HepG2 (cell line): ENCODE data around the gene EPB41L1. TPM values are rescaled to one million over a fixed set of nuclear protein-coding genes. Genes with fewer than 3 reads are reported as not detected.

Source experiments
- ATF3 ChIP-seq: sonication (generic); formaldehyde crosslinking; IDR thresholded peaks from 2 replicates; pipeline ENCODE4 v1.4.0; 2020; ENCODE audit warnings: missing genetic modification reagents
- CBX1 ChIP-seq: IDR thresholded peaks from one replicate; pipeline ENCODE4 v1.6.1; 2016; ENCODE audit warnings: antibody characterized with exemption, low read depth
- CC2D1A ChIP-seq: sonication (generic); formaldehyde crosslinking; IDR thresholded peaks from 2 replicates; pipeline ENCODE4 v1.8.1; 2023; ENCODE audit warnings: mild to moderate bottlenecking, missing genetic modification reagents
- DNMT1 ChIP-seq: sonication (generic); formaldehyde crosslinking; IDR thresholded peaks from 2 replicates; pipeline ENCODE4 v1.5.1; 2020; ENCODE audit warnings: mild to moderate bottlenecking, missing genetic modification reagents
- ELF1 ChIP-seq: sonication (generic); formaldehyde crosslinking; IDR thresholded peaks from 2 replicates; pipeline ENCODE4 v1.4.0; 2020; ENCODE audit warnings: missing genetic modification reagents
- ETV5 ChIP-seq: IDR thresholded peaks from 2 replicates; pipeline ENCODE4 v1.6.1; 2018; ENCODE audit warnings: missing biosample characterization, missing genetic modification reagents, inconsistent platforms, borderline replicate concordance
- FLYWCH1 ChIP-seq: sonication (generic); formaldehyde crosslinking; IDR thresholded peaks from 2 replicates; pipeline ENCODE4 v1.8.1; 2023; ENCODE audit warnings: mild to moderate bottlenecking, missing genetic modification reagents
- HBP1 ChIP-seq: IDR thresholded peaks from 2 replicates; pipeline ENCODE4 v1.6.1; 2016; ENCODE audit warnings: low read depth, control low read depth
- KDM1A ChIP-seq: IDR thresholded peaks from 2 replicates; pipeline ENCODE4 v1.6.1; 2016; ENCODE audit warnings: missing compliant biosample characterization
- MIXL1 ChIP-seq: IDR thresholded peaks from 2 replicates; pipeline ENCODE4 v1.6.1; 2016
- MXD4 ChIP-seq: IDR thresholded peaks from 2 replicates; pipeline ENCODE4 v1.6.1; 2016; ENCODE audit warnings: mild to moderate bottlenecking, missing biosample characterization, missing genetic modification reagents
- NCOA1 ChIP-seq: sonication (generic); formaldehyde crosslinking; IDR thresholded peaks from 2 replicates; pipeline ENCODE4 v1.9.0; 2021; ENCODE audit warnings: missing genetic modification reagents
- NFE2L2 ChIP-seq: fragments of 150-350 bp; IDR thresholded peaks from 2 replicates; pipeline ENCODE4 v1.6.1; 2014; ENCODE audit warnings: low read length
- NR2F6 ChIP-seq, 2 experiments: IDR thresholded peaks; 2 replicates each; pipeline ENCODE4 v1.6.1; 2016; ENCODE audit warnings: antibody characterized with exemption in 1 of 2, mild to moderate bottlenecking in 1 of 2
- PPARG ChIP-seq: conservative IDR thresholded peaks from 2 replicates; pipeline ENCODE4 v1.6.1; 2016; ENCODE audit warnings: missing biosample characterization, missing genetic modification reagents
- SKI ChIP-seq: fragments of 450-650 bp; IDR thresholded peaks from one replicate; pipeline ENCODE4 v1.6.1; 2018; ENCODE audit warnings: mild to moderate bottlenecking; ENCODE audit not compliant: partially characterized antibody
- ZFP1 ChIP-seq: IDR thresholded peaks from 2 replicates; pipeline ENCODE4 v1.6.1; 2016
- ZFP91 ChIP-seq: sonication (generic); formaldehyde crosslinking; IDR thresholded peaks from 2 replicates; pipeline ENCODE4 v1.9.0; 2022; ENCODE audit warnings: missing genetic modification reagents, mild to moderate bottlenecking, borderline replicate concordance
- ZKSCAN1 ChIP-seq: fragments of 150-350 bp; IDR thresholded peaks from 2 replicates; pipeline ENCODE4 v1.6.1; 2014; ENCODE audit warnings: low read length
- ZNF296 ChIP-seq: sonication (generic); formaldehyde crosslinking; conservative IDR thresholded peaks from 2 replicates; pipeline ENCODE4 v1.5.0; 2020; ENCODE audit warnings: mild to moderate bottlenecking, missing genetic modification reagents
- ZNF558 ChIP-seq: sonication (generic); formaldehyde crosslinking; IDR thresholded peaks from 2 replicates; pipeline ENCODE4 v1.9.0; 2022; ENCODE audit warnings: mild to moderate bottlenecking, missing genetic modification reagents, borderline replicate concordance
- ZNF619 ChIP-seq: sonication (generic); formaldehyde crosslinking; IDR thresholded peaks from 2 replicates; pipeline ENCODE4 v1.4.0; 2020; ENCODE audit warnings: mild to moderate bottlenecking, missing genetic modification reagents
- ZNF792 ChIP-seq: IDR thresholded peaks from 2 replicates; pipeline ENCODE4 v1.6.1; 2016
- polyA plus RNA-seq, 8 experiments: library from polyadenylated mRNA; depleted of rRNA in 3 of 8; stranded (reverse) in 7 of 8; unstranded in 1 of 8; fragments of >200 nt; fragmentation: Illumina TruSeq in 4 of 8; extraction: Trizol in 4 of 8; gene quantifications; 2 replicates each; pipeline versions ENCODE4 v1.2.1 to v1.2.3, GENCODE V29; 2011 to 2016; ENCODE audit warnings: low read depth in 4 of 8, missing spikeins in 1 of 8, mixed read lengths in 1 of 8; ENCODE audit not compliant: insufficient read depth in 1 of 8
- total RNA-seq, 5 experiments: library from RNA; depleted of rRNA; stranded (reverse); fragments of >200 nt; fragmentation: Illumina TruSeq; extraction: Trizol; gene quantifications; 2 replicates each; pipeline ENCODE4 v1.2.3, GENCODE V29; 2016; ENCODE audit warnings: low read depth in 1 of 5
- TF ChIP-seq, protein P1 (sequence below): sonication (generic); formaldehyde crosslinking; IDR thresholded peaks from 2 replicates; pipeline ENCODE4 v1.5.1; 2020; ENCODE audit warnings: mild to moderate bottlenecking, missing genetic modification reagents, moderate library complexity
- TF ChIP-seq, protein P2 (sequence below): sonication (generic); formaldehyde crosslinking; IDR thresholded peaks from 2 replicates; pipeline ENCODE4 v1.8.1; 2023; ENCODE audit warnings: mild to moderate bottlenecking, missing genetic modification reagents

Gene EPB41L1
- total and polyA plus RNA-seq, 2 of the 13 experiments (the other 11 are each of a cell fraction or from before 2014, with no cell fraction given), result 16.7 to 39.0 TPM

DNA sequence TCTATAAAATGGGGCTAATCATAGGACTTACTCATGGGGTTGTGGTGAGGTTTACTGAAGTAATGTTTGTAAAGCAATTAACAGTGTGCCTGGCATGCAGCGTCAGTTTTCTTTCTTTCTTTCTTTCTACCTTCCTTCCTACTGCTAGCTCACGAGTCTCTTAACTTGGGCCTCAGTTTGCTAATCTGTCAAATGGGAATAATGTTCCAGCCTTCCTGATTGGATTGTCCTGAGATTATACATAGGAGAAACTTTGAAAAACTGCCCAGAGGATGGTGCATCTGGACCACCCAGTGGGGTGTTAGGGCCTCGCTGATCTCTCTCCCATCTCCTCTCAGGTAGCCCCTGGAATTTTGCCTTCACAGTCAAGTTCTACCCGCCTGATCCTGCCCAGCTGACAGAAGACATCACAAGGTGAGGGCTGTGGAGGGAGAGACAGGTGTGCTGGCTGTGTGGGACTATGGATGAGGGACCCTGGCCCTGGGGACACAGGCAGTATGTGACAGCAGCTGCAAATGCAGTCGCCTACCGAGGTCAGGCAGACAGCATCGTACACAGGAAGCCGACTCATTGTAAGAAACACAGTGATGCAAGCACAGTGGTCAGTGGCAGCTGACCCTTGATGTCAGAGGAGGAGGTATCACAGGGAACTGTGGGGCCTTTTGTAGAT is 27.5 kb downstream of the EPB41L1 start (continued):
- TF ChIP-seq ZFP91 (CRISPR knock-in tag) (peak; percentile 15), MIXL1 (0 out of 2 replicates have a peak, but pooled peaks have one; percentile 53), HBP1 (CRISPR knock-in tag) (no peak), ZNF792 (CRISPR knock-in tag) (no peak; the same call in 1 of the 2 replicates), NCOA1 (CRISPR knock-in tag) (no peak), DNMT1 (no peak; the same call in 1 of the 2 replicates), ZKSCAN1 (no peak), ATF3 (CRISPR knock-in tag) (peak; percentile 86), CC2D1A (CRISPR knock-in tag) (peak; percentile 83), ETV5 (CRISPR knock-in tag) (peak; percentile 91), KDM1A (CRISPR knock-in tag) (peak; percentile 68), NFE2L2 (no peak), ZFP1 (CRISPR knock-in tag) (no peak), ELF1 (CRISPR knock-in tag) (peak; percentile 52; the same call in 1 of the 2 replicates), SKI (no peak), PPARG (CRISPR knock-in tag) (0 out of 2 replicates have a peak, but pooled peaks have one; percentile 38), CBX1 (peak; percentile 1), NR2F6 (IDR thresholded peaks at IDR 0.05) (peak; percentile 45; the same call in 1 of the 2 replicates), NR2F6 (CRISPR knock-in tag; IDR thresholded peaks at IDR 0.05) (peak; percentile 84), FLYWCH1 (CRISPR knock-in tag) (no peak), MXD4 (CRISPR knock-in tag) (no peak), ZNF558 (no peak), ZNF619 (CRISPR knock-in tag) (no peak), ZNF296 (peak; percentile 90; the same call in 1 of the 2 replicates)
- TF ChIP-seq, protein P1, sequence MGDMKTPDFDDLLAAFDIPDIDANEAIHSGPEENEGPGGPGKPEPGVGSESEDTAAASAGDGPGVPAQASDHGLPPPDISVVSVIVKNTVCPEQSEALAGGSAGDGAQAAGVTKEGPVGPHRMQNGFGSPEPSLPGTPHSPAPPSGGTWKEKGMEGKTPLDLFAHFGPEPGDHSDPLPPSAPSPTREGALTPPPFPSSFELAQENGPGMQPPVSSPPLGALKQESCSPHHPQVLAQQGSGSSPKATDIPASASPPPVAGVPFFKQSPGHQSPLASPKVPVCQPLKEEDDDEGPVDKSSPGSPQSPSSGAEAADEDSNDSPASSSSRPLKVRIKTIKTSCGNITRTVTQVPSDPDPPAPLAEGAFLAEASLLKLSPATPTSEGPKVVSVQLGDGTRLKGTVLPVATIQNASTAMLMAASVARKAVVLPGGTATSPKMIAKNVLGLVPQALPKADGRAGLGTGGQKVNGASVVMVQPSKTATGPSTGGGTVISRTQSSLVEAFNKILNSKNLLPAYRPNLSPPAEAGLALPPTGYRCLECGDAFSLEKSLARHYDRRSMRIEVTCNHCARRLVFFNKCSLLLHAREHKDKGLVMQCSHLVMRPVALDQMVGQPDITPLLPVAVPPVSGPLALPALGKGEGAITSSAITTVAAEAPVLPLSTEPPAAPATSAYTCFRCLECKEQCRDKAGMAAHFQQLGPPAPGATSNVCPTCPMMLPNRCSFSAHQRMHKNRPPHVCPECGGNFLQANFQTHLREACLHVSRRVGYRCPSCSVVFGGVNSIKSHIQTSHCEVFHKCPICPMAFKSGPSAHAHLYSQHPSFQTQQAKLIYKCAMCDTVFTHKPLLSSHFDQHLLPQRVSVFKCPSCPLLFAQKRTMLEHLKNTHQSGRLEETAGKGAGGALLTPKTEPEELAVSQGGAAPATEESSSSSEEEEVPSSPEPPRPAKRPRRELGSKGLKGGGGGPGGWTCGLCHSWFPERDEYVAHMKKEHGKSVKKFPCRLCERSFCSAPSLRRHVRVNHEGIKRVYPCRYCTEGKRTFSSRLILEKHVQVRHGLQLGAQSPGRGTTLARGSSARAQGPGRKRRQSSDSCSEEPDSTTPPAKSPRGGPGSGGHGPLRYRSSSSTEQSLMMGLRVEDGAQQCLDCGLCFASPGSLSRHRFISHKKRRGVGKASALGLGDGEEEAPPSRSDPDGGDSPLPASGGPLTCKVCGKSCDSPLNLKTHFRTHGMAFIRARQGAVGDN (CRISPR knock-in tag), result peak; percentile 85
- TF ChIP-seq, protein P2, sequence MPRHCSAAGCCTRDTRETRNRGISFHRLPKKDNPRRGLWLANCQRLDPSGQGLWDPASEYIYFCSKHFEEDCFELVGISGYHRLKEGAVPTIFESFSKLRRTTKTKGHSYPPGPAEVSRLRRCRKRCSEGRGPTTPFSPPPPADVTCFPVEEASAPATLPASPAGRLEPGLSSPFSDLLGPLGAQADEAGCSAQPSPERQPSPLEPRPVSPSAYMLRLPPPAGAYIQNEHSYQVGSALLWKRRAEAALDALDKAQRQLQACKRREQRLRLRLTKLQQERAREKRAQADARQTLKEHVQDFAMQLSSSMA (CRISPR knock-in tag), result no peak; the same call in none of the 2 replicates
